ENCODE measurements around the gene CDPF1. TPM values are rescaled to one million over a fixed set of nuclear protein-coding genes. Genes with fewer than 3 reads are reported as not detected.

CDPF1 gene
- total and polyA plus RNA-seq, 2 experiments from 2014 or later = 10.1 to 14.5 TPM

- no peak for TF ChIP-seq ZNF462 (CRISPR knock-in tag; IDR thresholded peaks at IDR 0.05)
- no peak for TF ChIP-seq NANOG (IDR thresholded peaks at IDR 0.05; ENCODE audit: borderline replicate concordance)
- no peak for TF ChIP-seq ETS1 (IDR thresholded peaks at IDR 0.05)
- TF ChIP-seq POLR2AphosphoS5 (IDR thresholded peaks at IDR 0.05; ENCODE audit: low read depth) = no peak
- no peak for TF ChIP-seq JUNB (IDR thresholded peaks at IDR 0.05; ENCODE audit: unreplicated experiment)
- TF ChIP-seq REST (IDR thresholded peaks at IDR 0.05; ENCODE audit: unreplicated experiment) = no peak
Observed at GRCh38 chr22:46272762-46273431, 22.8 kb upstream of the CDPF1 start (continued).

All from GM23338 (cell line).